AG10803 (cell line): ENCODE measurements around the gene CEACAM5.
"Not testable (repeated sequence)": the region's sequence is repeated elsewhere in the genome, so short reads cannot be mapped to it uniquely, and the experiment has no call there.

Experiments used
- DNase-seq: peaks from one replicate; pipeline ENCODE4 v3.0.0; 2010; ENCODE audit warnings: low read depth
- H3K4me3 ChIP-seq: 2 replicates; pipeline ENCODE4 v1.5.1; 2011; ENCODE audit warnings: mild to moderate bottlenecking, low read length, control low read depth
- CTCF ChIP-seq: conservative IDR thresholded peaks from 2 replicates; pipeline ENCODE4 v1.5.1; 2011; ENCODE audit warnings: mild to moderate bottlenecking, low read length, control low read depth, inconsistent platforms

Gene CEACAM5

DNA sequence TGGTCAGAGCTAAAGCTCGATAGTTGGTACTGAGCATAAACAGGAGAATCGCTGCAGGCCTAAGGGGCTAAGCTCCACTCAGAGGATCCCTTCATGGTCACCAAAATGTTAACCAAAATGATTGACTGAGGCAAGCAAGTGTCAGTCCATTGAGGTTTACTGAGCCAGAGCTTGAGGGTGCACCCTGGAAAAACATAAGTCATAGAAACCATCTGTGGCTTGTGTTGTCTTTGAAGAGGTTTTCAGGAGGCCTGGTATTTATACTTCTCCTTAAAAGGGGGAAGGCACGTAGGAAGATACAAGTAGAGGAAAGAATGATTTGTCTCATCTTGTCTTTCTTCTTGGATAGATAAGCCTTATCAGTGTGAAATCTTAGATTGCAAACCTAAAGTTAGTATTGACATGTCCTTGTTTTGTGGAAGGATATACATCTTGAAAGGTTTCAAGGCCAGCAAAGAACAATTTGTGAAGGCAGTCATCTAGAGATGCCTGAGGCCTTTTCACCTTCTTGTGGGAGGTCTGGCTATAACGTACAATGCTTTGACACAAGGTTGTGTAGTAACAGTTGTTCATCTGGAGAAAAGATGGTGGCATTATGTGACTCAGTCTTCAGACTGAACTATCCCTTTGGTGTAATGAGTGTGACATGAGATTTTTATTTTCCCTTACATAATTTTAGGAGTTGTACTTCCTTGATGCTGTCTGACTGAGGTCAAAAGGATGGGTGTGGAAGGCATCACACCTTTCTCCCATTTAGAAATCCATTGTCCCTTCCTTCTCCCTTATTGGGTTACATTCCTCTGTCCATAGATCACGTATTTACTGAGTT is 32.2 kb downstream of the CEACAM5 start:
- no peak for DNase-seq
- no peak for TF ChIP-seq CTCF
- H3K4me3 ChIP-seq: no peak overlapping the region

DNA sequence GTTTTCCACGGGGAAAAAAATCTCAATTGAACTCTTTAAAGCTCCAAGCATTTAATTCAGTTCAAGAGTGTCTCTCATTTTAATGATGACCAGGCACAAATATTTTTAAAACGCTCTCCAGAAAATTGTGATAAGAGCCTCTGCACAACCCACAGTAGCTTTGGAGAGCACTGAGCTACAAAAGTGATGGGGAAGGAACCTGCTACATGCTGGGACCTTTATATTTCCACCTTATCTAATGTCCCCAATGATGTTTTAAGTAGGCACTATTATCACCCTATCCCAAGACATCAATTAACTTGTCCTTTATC is 32.8 kb downstream of the CEACAM5 start:
- no peak overlapping the region for H3K4me3 ChIP-seq
- no peak for DNase-seq

GRCh38 chr19:41744850-41745249 is 36.4 kb downstream of the CEACAM5 start:
- no peak for DNase-seq
- TF ChIP-seq CTCF: no peak

More for the DNA sequence above, 32.8 kb downstream of the CEACAM5 start:
- TF ChIP-seq CTCF: no peak

DNA sequence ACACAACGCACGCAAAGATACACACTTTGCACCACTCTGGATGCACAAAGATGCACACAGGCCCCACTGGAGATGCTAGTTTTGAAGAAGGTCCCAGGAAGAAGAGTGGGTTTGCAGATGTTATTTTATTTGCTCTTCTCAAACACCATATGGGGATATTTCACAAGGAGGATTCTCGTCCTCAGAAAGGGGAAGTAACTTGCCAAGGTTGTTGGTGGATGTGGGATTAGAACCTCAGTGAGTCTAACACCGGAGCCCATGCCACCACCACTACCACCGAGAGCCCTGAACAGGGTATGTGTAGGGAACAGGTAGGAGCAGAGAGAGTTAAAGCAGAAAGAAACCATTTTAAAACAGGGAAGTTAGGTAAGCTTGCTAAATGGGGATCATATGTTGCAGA is 37.3 kb downstream of the CEACAM5 start:
- no peak for DNase-seq
- H3K4me3 ChIP-seq: no peak overlapping the region
- TF ChIP-seq CTCF: no peak

More at GRCh38 chr19:41744850-41745249, 36.4 kb downstream of the CEACAM5 start:
- H3K4me3 ChIP-seq: no peak overlapping the region

- no peak overlapping the region for H3K4me3 ChIP-seq
- peak; percentile 45 for DNase-seq
- peak; percentile 65 for TF ChIP-seq CTCF
Measured at GRCh38 chr19:41746593-41747227, 38.3 kb downstream of the CEACAM5 start.

- no peak for TF ChIP-seq CTCF
- H3K4me3 ChIP-seq: no peak overlapping the region
- DNase-seq: no peak
Measured at GRCh38 chr19:41748012-41748411, 39.6 kb downstream of the CEACAM5 start.

DNA sequence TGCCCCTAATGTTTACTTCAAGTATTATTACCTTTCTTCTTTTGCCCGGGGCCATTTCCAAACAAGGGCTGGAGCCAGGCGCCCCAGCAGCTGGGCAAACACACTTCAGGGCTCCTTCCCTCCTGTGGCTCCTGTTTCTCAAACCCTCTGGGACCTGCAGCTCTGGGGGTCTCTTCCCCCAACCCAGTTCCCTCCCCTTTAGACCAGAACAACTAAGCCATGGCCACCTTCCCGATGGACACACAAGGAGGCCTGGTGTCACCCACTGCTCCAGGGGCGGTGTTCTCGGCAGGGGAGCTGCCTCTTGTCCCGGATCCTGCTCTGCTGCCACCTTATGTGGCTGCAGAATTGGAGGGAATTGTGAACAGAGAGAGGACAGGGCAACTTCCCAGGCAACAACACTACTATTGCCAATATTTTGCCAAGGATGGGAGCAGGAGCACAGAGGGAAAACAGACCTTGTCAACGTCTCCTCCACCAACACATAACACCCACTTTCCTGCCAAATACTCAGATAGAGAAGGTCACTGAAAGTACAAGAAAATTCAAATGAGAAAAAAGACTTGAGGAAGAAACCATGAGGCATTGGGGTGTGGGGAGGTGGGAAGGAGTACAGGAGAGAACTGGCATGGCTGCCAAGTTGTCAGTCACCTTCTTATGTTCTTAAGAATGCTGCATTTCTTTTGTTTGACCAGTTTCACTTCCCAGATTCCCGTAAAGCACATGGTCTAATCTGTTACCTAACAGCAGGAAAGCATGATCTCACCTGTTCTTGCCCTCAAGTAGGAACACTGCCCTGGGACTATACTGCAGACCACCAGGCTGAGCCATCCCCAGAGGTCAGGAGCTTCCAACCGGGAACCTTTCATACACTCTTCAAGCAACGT is 42.1 kb downstream of the CEACAM5 start:
- DNase-seq: not testable (repeated sequence)

More for the DNA sequence above, 42.1 kb downstream of the CEACAM5 start:
- H3K4me3 ChIP-seq: not testable (repeated sequence)
